Caco-2 (cell line): ENCODE measurements around the gene ENHO. TPM values are rescaled to one million over a fixed set of nuclear protein-coding genes. Genes with fewer than 3 reads are reported as not detected.

Source experiments
- Bru-seq: library from RNA; stranded (reverse); fragments of 400-500 nt; gene quantifications from one replicate; lab custom pipeline; 2021; lab: Mats Ljungman, UMichigan
- BruChase-seq, 2 experiments: library from RNA; stranded (reverse); fragments of 400-500 nt; gene quantifications; one replicate each; lab custom pipeline; 2021; lab: Mats Ljungman, UMichigan
- BruUV-seq: library from RNA; stranded (reverse); fragments of 400-500 nt; replicated peaks from 2 replicates; lab custom pipeline; 2021; lab: Mats Ljungman, UMichigan
- CTCF ChIA-PET: fragments of 300-600 bp; sonication (Branson Sonifier 250); formaldehyde crosslinking; loops from one replicate; lab custom pipeline; 2022; ENCODE audit warnings: antibody characterized with exemption; lab: Charles Lee
- POLR2A ChIA-PET: fragments of 300-600 bp; sonication (Branson Sonifier 250); formaldehyde crosslinking; loops from one replicate; lab custom pipeline; 2022; ENCODE audit warnings: antibody characterized with exemption; lab: Charles Lee
- DNase-seq, 2 experiments: peaks; one replicate each; pipeline versions ENCODE4 v3.0.0 to v3.0.0-alpha.2; 2020 to 2022
- H3K27me3 ChIP-seq: replicated peaks from 2 replicates; pipeline ENCODE4 v1.6.0; 2011; ENCODE audit warnings: low read length; ENCODE audit not compliant: control insufficient read depth, insufficient read depth
- H3K36me3 ChIP-seq: 2 replicates; pipeline ENCODE4 v1.5.1; 2011; ENCODE audit warnings: low read length; ENCODE audit not compliant: control insufficient read depth, insufficient read depth
- H3K4me1 ChIP-seq: fragments of 250-450 bp; sonication (Bioruptor Pico); 2 replicates; pipeline ENCODE4 v1.5.1; 2020; ENCODE audit warnings: mild to moderate bottlenecking
- H3K4me3 ChIP-seq: 2 replicates; pipeline ENCODE4 v1.5.1; 2011; ENCODE audit warnings: low read depth, mild to moderate bottlenecking, control low read depth, low read length
- H3K9me3 ChIP-seq: fragments of 250-450 bp; sonication (Bioruptor Pico); 2 replicates; pipeline ENCODE4 v1.5.1; 2020; ENCODE audit warnings: mild to moderate bottlenecking, moderate library complexity
- H3K27ac Mint-ChIP-seq: one replicate; pipeline ENCODE4 v1.8.0; 2022; ENCODE audit warnings: mixed read lengths; ENCODE audit not compliant: unreplicated experiment
- H3K27me3 Mint-ChIP-seq: one replicate; pipeline ENCODE4 v1.8.0; 2022; ENCODE audit warnings: mixed read lengths; ENCODE audit not compliant: insufficient read depth, unreplicated experiment
- H3K36me3 Mint-ChIP-seq: one replicate; pipeline ENCODE4 v1.8.0; 2022; ENCODE audit warnings: mild to moderate bottlenecking, mixed read lengths; ENCODE audit not compliant: insufficient read depth, unreplicated experiment
- H3K4me1 Mint-ChIP-seq: one replicate; pipeline ENCODE4 v1.8.0; 2022; ENCODE audit warnings: low read depth, mixed read lengths; ENCODE audit not compliant: unreplicated experiment
- H3K4me3 Mint-ChIP-seq: one replicate; pipeline ENCODE4 v1.8.0; 2022; ENCODE audit warnings: mild to moderate bottlenecking, moderate library complexity, mixed read lengths; ENCODE audit not compliant: unreplicated experiment
- H3K9me3 Mint-ChIP-seq: one replicate; pipeline ENCODE4 v1.8.0; 2022; ENCODE audit warnings: mixed read lengths; ENCODE audit not compliant: unreplicated experiment
- intact Hi-C: fragments of 100-400 bp; cut with micrococcal nuclease; formaldehyde crosslinking; loops from one replicate; pipeline ENCODE4 v1.10.0; 2022; ENCODE audit not compliant: unreplicated experiment
- long read RNA-seq: library from polyadenylated mRNA; stranded (forward); transcript quantifications from one replicate; pipeline ENCODE4 v2.0.0, GENCODE V29; 2022
- total RNA-seq: library from RNA; stranded (reverse); gene quantifications from 2 replicates; pipeline ENCODE4 v1.2.3, GENCODE V29; 2022
- TF ChIP-seq, protein P1 (sequence below), 2 experiments: fragments of 200-600 bp in 1 of 2; IDR thresholded peaks; 1 replicate in 1 of 2; 2 replicates in 1 of 2; pipeline versions ENCODE4 v1.5.1 to v1.8.0; 2011 to 2022; ENCODE audit warnings: antibody characterized with exemption in 1 of 2, control low read depth in 1 of 2, inconsistent platforms in 1 of 2, low read depth in 1 of 2, low read length in 1 of 2, mild to moderate bottlenecking in 1 of 2, moderate library complexity in 1 of 2; ENCODE audit not compliant: insufficient read depth in 1 of 2, severe bottlenecking in 1 of 2, unreplicated experiment in 1 of 2

Gene ENHO
- total RNA-seq (1.00 and 2.1 TPM in 2 replicates), Bru-seq, nascent RNA (percentile 16 among the genes with signal in this experiment), BruChase-seq, experiment 1, labeled RNA remaining after a 2-hour chase (percentile 18 among the genes with signal in this experiment), BruChase-seq, experiment 2, labeled RNA remaining after a 6-hour chase (percentile 20 among the genes with signal in this experiment)
- long read RNA-seq, partial matches to known transcripts, result 0 of 4 reads
- long read RNA-seq, other reads (novel, unspliced or antisense), result 0 of 4 reads

- H3K9me3 ChIP-seq, result no peaks in the 10 kb centered on the region
- Mint-ChIP-seq H3K27me3 (peaks cover 14% of the 10 kb centered on the region), H3K4me1 (peaks cover 7% of the 10 kb centered on the region), H3K4me3 (peak within 1 kb of the TSS; percentile 74), H3K27ac (no peak within 1 kb of the TSS), H3K36me3 (no peaks in the 10 kb centered on the region), H3K9me3 (no peaks in the 10 kb centered on the region)
- TF ChIP-seq, protein P1, sequence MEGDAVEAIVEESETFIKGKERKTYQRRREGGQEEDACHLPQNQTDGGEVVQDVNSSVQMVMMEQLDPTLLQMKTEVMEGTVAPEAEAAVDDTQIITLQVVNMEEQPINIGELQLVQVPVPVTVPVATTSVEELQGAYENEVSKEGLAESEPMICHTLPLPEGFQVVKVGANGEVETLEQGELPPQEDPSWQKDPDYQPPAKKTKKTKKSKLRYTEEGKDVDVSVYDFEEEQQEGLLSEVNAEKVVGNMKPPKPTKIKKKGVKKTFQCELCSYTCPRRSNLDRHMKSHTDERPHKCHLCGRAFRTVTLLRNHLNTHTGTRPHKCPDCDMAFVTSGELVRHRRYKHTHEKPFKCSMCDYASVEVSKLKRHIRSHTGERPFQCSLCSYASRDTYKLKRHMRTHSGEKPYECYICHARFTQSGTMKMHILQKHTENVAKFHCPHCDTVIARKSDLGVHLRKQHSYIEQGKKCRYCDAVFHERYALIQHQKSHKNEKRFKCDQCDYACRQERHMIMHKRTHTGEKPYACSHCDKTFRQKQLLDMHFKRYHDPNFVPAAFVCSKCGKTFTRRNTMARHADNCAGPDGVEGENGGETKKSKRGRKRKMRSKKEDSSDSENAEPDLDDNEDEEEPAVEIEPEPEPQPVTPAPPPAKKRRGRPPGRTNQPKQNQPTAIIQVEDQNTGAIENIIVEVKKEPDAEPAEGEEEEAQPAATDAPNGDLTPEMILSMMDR (IDR thresholded peaks at IDR 0.05; ENCODE audit: insufficient read depth in 1 of 2, low read depth in 1 of 2, low read length in 1 of 2, severe bottlenecking in 1 of 2, unreplicated experiment in 1 of 2), result no peak
- no peaks in the 10 kb centered on the region for H3K36me3 ChIP-seq
- ChIA-PET CTCF (interaction anchor here (0.6 to 1.3 kb wide), 4 partner anchors 81 to 179 kb away, joined by 3 to 5 read pairs (median 3); no protein-coding TSS in a partner anchor), POLR2A (interaction anchor here (0.8 kb wide), 1 partner anchor 129 kb away, joined by 3 read pairs; the partner anchor contains the start of gene IL11RA)
- peaks cover 3% of the 10 kb centered on the region; the same call in 1 of the 2 replicates for H3K4me1 ChIP-seq
- no peaks in the 10 kb centered on the region for H3K27me3 ChIP-seq
- intact Hi-C loops, result loop anchor here (1.0 to 2.0 kb wide), 2 partner anchors 65 to 68 kb away; partner anchors contain the start of genes DNAI1 and FAM219A
- no TSS peak for BruUV-seq
- H3K4me3 ChIP-seq, result peak within 1 kb of the TSS; percentile 44
- peak; percentile 88 to 95 for DNase-seq
These were observed at the start of gene ENHO for GRCh38 chr9:34522971-34523797. Gene ENHO (minus strand): TSS chr9:34522990. CDS start chr9:34521695, 1,295 bp downstream.

GRCh38 chr9:34572092-34572491 lies 49.3 kb upstream of the ENHO start:
- BruUV-seq, result no TSS peak
- no peaks in the 10 kb centered on the region for H3K9me3 Mint-ChIP-seq
- TF ChIP-seq, protein P1 (IDR thresholded peaks at IDR 0.05; ENCODE audit: insufficient read depth in 1 of 2, low read depth in 1 of 2, low read length in 1 of 2, severe bottlenecking in 1 of 2, unreplicated experiment in 1 of 2), result no peak
- peaks cover 10% of the 10 kb centered on the region for H3K27me3 Mint-ChIP-seq
- no peaks in the 10 kb centered on the region for H3K36me3 ChIP-seq
- ChIA-PET POLR2A (no interaction called here), CTCF (no interaction called here)
- H3K4me1 Mint-ChIP-seq, result no peaks in the 10 kb centered on the region
- H3K36me3 Mint-ChIP-seq, result no peaks in the 10 kb centered on the region
- H3K4me1 ChIP-seq, result no peaks in the 10 kb centered on the region
- H3K4me3 Mint-ChIP-seq, result no peak overlapping the region
- DNase-seq, result no peak
- no peaks in the 10 kb centered on the region; the same call in 1 of the 2 replicates for H3K27me3 ChIP-seq
- intact Hi-C loops, result no loop called here
- H3K9me3 ChIP-seq, result no peaks in the 10 kb centered on the region
- H3K4me3 ChIP-seq, result no peak overlapping the region
- H3K27ac Mint-ChIP-seq, result no peak overlapping the region

- DNase-seq, result no peak
- intact Hi-C loops, result no loop called here
- Histone ChIP-seq H3K36me3 (no peaks in the 10 kb centered on the region), H3K27me3 (no peaks in the 10 kb centered on the region; the same call in 1 of the 2 replicates), H3K4me1 (no peaks in the 10 kb centered on the region), H3K4me3 (no peak overlapping the region), H3K9me3 (no peaks in the 10 kb centered on the region)
- Mint-ChIP-seq H3K9me3 (no peaks in the 10 kb centered on the region), H3K4me1 (no peaks in the 10 kb centered on the region), H3K36me3 (no peaks in the 10 kb centered on the region), H3K4me3 (no peak overlapping the region), H3K27me3 (peaks cover 10% of the 10 kb centered on the region), H3K27ac (no peak overlapping the region)
- TF ChIP-seq, protein P1 (IDR thresholded peaks at IDR 0.05; ENCODE audit: insufficient read depth in 1 of 2, low read depth in 1 of 2, low read length in 1 of 2, severe bottlenecking in 1 of 2, unreplicated experiment in 1 of 2), result no peak
- ChIA-PET CTCF (interaction anchor here (1.6 kb wide), 1 partner anchor 20 kb away, joined by 7 read pairs; no protein-coding TSS in a partner anchor), POLR2A (no interaction called here)
- BruUV-seq, result no TSS peak
These were observed 48.7 kb upstream of the ENHO start for GRCh38 chr9:34571481-34571810.
